ENCODE results near the gene IPO9. TPM values are rescaled to one million over a fixed set of nuclear protein-coding genes. Genes with fewer than 3 reads are reported as not detected.

Gene IPO9
- total RNA-seq, 1 experiment from 2014 or later: 121 TPM

GRCh38 chr1:201912832-201913231 is 83.9 kb downstream of the IPO9 start:
- Histone ChIP-seq H3K4me3 (ENCODE audit: low read depth, low read length, poor library complexity, severe bottlenecking) (no peak overlapping the region), H3K27ac (ENCODE audit: low read depth, low read length, poor library complexity, severe bottlenecking) (no peak overlapping the region), H3K4me1 (ENCODE audit: insufficient read depth, low read length, poor library complexity, severe bottlenecking) (no peaks in the 10 kb centered on the region), H3K27me3 (replicated peaks; ENCODE audit: insufficient read depth, low read depth, low read length, poor library complexity) (no peaks in the 10 kb centered on the region), H3K9me3 (ENCODE audit: low read depth, low read length, poor library complexity, severe bottlenecking) (no peaks in the 10 kb centered on the region), H3K36me3 (ENCODE audit: insufficient read depth, low read length, poor library complexity, severe bottlenecking) (no peaks in the 10 kb centered on the region)
- no TSS peak for BruUV-seq (replicated peaks)
- no peak for DNase-seq (ENCODE audit: low spot score)
- ChIA-PET POLR2A (ENCODE audit: low non-redundant PET) (interaction anchor here (0.6 kb wide), 1 partner anchor 8 kb away, joined by 6 read pairs; no protein-coding TSS in a partner anchor), CTCF (no interaction called here)
- intact Hi-C loops (cut with micrococcal nuclease; ENCODE audit: unreplicated experiment): no loop called here
- TF ChIP-seq CTCF (conservative IDR thresholded peaks at IDR 0.05; ENCODE audit: low read depth, low read length) (no peak), EZH2 (IDR thresholded peaks at IDR 0.05; ENCODE audit: borderline replicate concordance, low read depth, low read length, poor library complexity, severe bottlenecking) (no peak)

GRCh38 chr1:201914456-201915235 is 85.7 kb downstream of the IPO9 start:
- ChIA-PET POLR2A (ENCODE audit: low non-redundant PET) (no interaction called here), CTCF (no interaction called here)
- no TSS peak for BruUV-seq (replicated peaks)
- Histone ChIP-seq H3K9me3 (ENCODE audit: low read depth, low read length, poor library complexity, severe bottlenecking) (no peaks in the 10 kb centered on the region), H3K4me3 (ENCODE audit: low read depth, low read length, poor library complexity, severe bottlenecking) (no peak overlapping the region), H3K4me1 (ENCODE audit: insufficient read depth, low read length, poor library complexity, severe bottlenecking) (no peaks in the 10 kb centered on the region), H3K27ac (ENCODE audit: low read depth, low read length, poor library complexity, severe bottlenecking) (no peak overlapping the region), H3K36me3 (ENCODE audit: insufficient read depth, low read length, poor library complexity, severe bottlenecking) (no peaks in the 10 kb centered on the region), H3K27me3 (replicated peaks; ENCODE audit: insufficient read depth, low read depth, low read length, poor library complexity) (no peaks in the 10 kb centered on the region)
- no peak for DNase-seq (ENCODE audit: low spot score)
- intact Hi-C loops (cut with micrococcal nuclease; ENCODE audit: unreplicated experiment): no loop called here
- TF ChIP-seq CTCF (conservative IDR thresholded peaks at IDR 0.05; ENCODE audit: low read depth, low read length) (no peak), EZH2 (IDR thresholded peaks at IDR 0.05; ENCODE audit: borderline replicate concordance, low read depth, low read length, poor library complexity, severe bottlenecking) (no peak)

- intact Hi-C loops (cut with micrococcal nuclease; ENCODE audit: unreplicated experiment): no loop called here
- no peaks in the 10 kb centered on the region for H3K27me3 ChIP-seq (replicated peaks; ENCODE audit: insufficient read depth, low read depth, low read length, poor library complexity)
- H3K9me3 ChIP-seq (ENCODE audit: low read depth, low read length, poor library complexity, severe bottlenecking): no peaks in the 10 kb centered on the region
- no peaks in the 10 kb centered on the region for H3K36me3 ChIP-seq (ENCODE audit: insufficient read depth, low read length, poor library complexity, severe bottlenecking)
- H3K27ac ChIP-seq (ENCODE audit: low read depth, low read length, poor library complexity, severe bottlenecking): no peak overlapping the region
- H3K4me1 ChIP-seq (ENCODE audit: insufficient read depth, low read length, poor library complexity, severe bottlenecking): no peaks in the 10 kb centered on the region
- no peak for DNase-seq (ENCODE audit: low spot score)
- ChIA-PET CTCF (no interaction called here), POLR2A (ENCODE audit: low non-redundant PET) (interaction anchor here (0.6 kb wide), 1 partner anchor 41 kb away, joined by 4 read pairs; no protein-coding TSS in a partner anchor)
- TF ChIP-seq EZH2 (IDR thresholded peaks at IDR 0.05; ENCODE audit: borderline replicate concordance, low read depth, low read length, poor library complexity, severe bottlenecking) (no peak), CTCF (conservative IDR thresholded peaks at IDR 0.05; ENCODE audit: low read depth, low read length) (no peak)
- BruUV-seq (replicated peaks): no TSS peak
- no peak overlapping the region for H3K4me3 ChIP-seq (ENCODE audit: low read depth, low read length, poor library complexity, severe bottlenecking)
Observed at GRCh38 chr1:201916649-201917249, 87.8 kb downstream of the IPO9 start.

Data from A673 (cell line).